GM23248 (cell line): Measurements from ENCODE around the gene PRDM16.

Experiments
- EZH2 ChIP-seq: fragments of 200-600 bp; sonication (generic); IDR thresholded peaks from 2 replicates; pipeline ENCODE4 v1.6.1; 2018; ENCODE audit warnings: antibody characterized with exemption, mild to moderate bottlenecking; ENCODE audit not compliant: insufficient read depth, poor library complexity, severe bottlenecking
- EZH2phosphoT487 ChIP-seq: fragments of 200-600 bp; sonication (generic); IDR thresholded peaks from 2 replicates; pipeline ENCODE4 v1.6.1; 2018; ENCODE audit warnings: antibody characterized with exemption, moderate library complexity, mild to moderate bottlenecking, low read depth; ENCODE audit not compliant: insufficient read depth

- TF ChIP-seq EZH2 (no peak), EZH2phosphoT487 (no peak)
Measured at GRCh38 chr1:3467096-3468036, 398.4 kb downstream of the PRDM16 start.
